ENCODE measurements around the gene CRYBG3.
"Not testable (repeated sequence)": the region's sequence is repeated elsewhere in the genome, so short reads cannot be mapped to it uniquely, and the experiment has no call there.

The CRYBG3 gene

DNA sequence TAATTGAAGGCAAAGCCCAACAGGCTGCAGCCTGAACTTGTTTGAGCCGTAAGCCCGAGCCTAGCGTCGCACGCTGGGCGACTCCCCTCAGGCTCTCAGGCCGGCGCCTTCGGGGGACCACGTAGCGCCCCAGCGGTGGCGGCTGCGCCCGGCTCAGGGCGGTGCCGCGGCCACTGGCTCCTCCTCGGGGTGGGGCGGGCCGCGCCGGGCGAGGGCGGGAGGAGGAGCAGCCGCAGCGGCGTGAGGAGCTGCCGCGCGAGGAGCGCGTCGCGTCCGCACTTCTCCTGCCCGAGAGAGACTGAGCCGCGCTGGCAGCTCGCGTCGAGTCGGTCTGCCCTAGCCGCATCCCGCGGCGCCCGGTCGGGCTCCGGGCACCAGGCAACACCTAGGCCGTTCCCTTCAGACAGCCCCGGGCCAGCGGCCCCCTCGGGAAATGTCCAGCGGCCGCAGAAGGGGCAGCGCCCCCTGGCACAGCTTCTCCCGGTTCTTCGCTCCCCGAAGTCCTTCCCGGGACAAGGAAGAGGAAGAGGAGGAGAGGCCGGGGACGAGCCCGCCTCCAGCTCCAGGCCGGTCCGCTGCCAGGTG lies at the start of gene CRYBG3:
Gene CRYBG3, plus strand, starts transcription at position 238 of the 585 bp plus-strand sequence. Its CDS starts 196 bp downstream, at position 434.
- peak; percentile 82 for DNase-seq

DNA sequence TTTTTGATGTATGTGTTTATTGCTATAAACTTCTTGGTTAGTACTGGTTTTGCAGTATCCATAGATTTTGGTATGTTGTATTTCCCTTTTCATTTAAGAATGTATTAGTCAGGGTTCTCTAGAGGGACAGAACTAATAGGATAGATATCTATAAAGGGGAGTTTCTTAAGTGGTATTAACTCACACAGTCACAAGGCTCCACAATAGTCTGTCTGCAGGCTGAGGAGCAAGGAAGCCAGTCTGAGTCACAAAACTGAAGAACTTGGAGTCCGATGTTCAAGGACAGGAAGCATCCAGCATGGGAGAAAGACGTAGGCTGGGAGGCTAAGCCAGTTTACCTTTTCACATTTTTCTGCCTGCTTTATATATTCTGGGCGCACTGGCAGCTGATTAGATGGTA lies 48.9 kb upstream of the CRYBG3 start:
- DNase-seq, result no peak

DNA sequence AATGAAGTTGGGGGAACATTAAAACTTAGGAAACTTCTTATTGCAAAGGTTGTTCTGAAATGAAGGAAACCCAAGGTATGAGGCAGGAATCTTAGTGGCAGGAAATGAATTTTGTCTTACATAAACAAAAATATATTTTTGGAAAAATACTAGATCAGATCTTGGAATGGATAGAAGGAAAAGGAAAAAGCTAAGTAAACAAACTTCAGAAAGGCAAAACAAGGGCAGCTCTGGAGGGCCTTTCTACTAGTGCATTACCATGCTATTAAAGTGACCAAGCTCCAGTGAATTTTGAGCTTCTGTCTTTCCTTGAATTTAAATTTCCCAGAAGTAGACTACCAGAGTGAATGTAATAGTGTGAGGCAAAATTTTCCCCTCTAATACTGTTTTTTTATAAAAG lies 43.7 kb upstream of the CRYBG3 start:
- DNase-seq, result no peak

DNA sequence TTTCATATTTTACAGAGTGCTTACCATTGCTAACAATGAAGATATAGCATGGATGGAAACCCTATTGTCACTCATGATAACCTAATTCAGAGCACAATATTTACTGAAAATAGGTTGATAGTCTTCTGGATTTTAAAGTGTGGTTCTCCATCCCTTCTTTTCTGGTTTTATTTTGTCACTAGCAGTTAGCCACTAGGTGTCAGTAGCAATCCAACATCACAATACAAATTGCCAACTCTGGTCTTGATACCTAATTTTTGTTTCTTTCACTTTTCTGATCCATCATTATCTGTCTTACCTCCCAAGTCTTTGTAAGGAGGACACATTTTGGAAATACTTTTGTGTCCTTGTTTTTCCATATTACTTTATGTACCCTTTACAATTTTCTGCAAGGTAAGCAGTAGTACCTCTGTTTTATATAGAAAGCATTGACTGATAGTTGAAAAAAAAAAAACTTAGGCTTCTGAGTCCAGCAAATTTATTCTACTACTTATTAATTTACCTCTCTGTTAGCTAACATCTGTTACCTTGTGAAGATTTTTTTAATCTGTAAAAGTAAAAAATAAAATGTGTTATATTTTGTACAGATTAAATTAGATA lies 28.3 kb upstream of the CRYBG3 start:
- peak; percentile 6 for DNase-seq

DNA sequence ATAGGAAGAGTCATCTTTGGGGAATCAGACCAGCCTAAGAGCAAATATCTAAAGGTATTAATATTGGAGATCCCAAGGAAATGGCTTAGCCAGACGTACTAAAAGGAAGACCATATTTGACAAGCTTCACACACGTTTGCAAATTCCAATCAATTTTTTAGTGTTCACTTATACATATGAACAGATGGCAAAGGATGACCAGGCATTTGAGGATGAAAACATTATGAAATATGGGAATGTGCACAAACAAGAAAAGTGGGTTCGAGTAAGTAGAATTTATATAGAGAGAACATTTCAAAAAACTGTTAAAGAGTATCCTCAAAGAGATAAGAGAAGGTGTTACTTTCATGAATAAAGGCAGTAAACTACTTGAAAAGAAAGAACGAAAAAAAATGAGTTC lies 25.9 kb upstream of the CRYBG3 start:
- DNase-seq, result no peak

DNA sequence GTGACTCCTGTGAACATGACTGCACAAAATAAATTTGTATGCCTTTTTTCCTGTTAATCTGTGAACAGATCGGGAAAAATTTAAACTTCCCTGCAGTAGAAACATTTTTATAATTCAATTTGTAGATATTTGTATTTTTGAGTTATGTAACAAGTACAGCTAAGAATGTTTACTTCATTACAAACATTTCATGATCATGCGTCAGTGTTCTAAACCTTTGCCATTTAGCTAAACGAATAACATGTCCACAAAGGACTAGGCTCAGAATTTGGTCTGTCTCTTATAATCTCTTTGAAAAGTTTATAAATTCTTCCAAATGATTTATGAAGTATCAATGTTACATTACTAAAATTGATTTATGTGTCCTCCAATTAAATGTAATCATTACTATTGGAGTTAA lies 17.3 kb upstream of the CRYBG3 start:
- no peak for DNase-seq

DNA sequence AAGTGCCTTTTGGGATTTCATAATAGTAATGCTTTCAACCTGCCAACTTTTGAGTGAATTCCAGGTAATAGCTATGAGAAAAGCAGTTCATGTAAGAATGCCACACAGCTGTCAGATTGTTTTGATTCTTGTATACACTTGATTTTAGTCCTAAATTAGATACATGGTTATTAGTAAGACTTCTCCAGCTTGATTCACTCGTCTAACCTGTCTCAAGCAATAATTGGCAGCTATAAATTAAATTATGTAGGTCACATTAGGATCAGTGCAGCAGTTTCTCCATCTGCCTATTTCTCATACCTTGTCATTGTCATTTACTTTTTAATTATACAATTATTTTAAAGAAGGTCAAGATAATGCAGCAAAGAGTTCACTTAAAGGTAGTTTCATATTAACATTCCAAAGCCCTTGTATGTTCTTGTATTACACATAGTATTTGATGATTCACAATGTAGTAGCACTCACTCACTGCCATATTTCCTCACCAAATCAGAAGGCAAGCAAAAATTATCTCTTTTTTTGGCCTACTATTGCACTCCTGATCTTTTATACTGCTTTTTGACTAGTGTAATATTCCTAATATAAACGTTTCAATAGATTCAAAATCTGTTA lies 10.9 kb upstream of the CRYBG3 start:
- DNase-seq, result no peak

DNA sequence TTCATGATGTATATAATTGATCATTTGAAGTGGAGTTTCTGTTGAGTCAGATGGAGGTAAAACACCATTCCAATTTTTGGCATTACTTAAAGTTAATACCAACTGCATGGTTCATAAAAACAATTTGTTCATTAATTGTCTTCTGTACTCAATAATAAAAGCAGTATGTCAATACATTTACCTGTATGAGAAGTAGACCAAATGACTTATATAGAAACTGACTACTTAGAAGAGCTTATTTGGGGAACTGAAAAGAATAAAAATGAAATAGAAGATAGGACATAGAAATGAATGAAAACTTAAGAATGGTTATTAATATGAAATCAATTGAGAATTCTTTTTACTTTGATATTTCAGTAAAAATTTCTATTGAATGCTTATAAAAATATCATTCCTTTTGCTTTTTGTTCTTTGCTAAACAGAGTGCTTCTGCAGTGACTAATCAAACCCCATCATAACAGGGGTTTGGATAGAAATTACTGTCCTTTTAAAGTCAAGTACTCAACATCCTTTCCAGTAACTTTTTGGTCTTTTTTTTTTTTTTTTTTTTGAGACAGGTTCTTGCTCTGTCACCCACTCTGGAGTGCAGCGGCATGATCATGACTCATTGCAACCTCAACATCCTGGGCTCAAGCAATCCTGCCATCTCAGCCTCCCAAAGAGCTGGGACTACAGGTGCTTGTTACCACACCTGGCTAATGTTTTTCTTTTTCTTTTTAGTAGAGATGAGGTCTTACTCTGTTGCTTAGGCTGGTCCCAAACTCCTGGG lies 6.5 kb upstream of the CRYBG3 start:
- DNase-seq, result peak; percentile 15

DNA sequence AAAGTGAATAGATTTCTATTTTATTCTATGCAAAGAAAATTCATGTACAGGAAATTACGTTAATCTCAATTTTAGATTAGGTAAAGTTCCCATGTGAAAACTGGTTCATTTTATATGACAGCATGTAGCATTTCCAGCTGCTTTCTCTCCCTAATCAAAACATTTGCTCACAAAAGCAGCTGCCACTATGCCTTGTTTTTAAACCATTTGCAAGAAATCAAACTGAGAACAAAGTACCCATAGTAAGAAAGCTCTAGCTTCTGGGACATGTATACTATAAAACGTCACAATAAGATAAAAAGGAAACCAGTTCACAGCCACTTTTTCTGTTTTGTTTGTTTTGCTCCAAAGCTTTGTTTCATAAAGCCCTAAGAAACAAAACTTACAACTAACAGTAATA lies 5.0 kb upstream of the CRYBG3 start:
- no peak for DNase-seq

DNA sequence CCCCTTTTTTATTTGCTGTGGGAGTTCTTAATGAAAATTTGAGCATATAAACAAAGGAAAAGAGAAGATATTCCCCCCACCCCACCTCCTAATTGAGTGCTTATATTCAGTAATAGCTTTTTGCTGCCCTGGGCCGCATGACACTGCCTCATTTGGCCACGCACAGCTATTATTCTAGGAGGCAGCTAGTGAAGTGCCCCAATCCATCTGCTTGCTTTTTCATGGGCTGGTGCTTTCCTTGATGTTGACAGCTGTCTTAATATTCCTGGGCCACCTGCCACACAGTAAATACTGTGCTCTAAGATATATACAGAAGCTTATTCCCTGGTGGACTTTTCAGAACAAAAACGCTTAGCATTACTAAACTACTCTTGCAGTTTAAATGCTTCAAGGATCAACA lies 3.8 kb upstream of the CRYBG3 start:
- no peak for DNase-seq

DNA sequence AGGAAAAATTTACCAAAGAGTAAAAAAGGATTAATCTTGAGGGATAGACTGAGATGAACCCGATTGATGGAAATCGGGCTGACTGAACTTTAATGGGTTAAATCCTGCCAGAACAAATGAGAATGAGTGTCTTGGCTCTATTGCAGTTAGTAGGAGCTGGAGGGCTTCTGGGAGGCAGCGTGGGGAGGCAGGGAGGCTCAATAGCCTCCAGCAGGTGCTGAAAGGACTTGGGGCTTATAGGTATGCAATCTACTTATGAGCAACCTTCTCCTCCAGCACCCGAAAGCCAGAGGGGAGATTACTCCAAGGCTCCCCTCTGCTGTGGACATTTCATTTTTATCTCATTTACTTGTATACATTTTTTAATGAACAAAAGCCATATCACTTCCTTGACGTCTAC lies 1.0 kb upstream of the CRYBG3 start:
- DNase-seq, result no peak

DNA sequence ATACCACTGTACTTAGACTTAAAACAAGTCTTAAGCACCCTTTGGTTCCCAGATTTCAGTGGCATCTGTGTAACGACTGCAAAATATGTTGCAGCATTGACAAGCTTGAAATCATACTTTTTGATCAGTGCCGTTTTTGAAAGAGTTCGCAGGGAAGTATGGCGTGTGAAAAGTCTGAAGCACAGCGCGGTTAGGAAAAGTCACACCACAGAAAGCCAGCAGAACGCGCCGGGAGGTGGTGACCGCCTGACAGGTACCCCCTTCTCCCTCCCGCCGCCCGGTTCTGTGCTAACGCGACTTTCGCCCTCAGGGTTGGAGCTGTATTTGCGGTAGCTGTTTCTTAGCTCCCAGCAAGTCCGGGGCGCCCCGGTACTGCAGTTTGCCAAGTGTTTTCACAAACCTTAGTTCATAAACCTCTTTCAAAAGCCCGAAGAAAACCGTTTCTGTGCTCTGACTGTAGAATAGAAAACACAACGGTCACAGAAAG lies 481 bp upstream of the CRYBG3 start:
- DNase-seq, result peak; percentile 47

DNA sequence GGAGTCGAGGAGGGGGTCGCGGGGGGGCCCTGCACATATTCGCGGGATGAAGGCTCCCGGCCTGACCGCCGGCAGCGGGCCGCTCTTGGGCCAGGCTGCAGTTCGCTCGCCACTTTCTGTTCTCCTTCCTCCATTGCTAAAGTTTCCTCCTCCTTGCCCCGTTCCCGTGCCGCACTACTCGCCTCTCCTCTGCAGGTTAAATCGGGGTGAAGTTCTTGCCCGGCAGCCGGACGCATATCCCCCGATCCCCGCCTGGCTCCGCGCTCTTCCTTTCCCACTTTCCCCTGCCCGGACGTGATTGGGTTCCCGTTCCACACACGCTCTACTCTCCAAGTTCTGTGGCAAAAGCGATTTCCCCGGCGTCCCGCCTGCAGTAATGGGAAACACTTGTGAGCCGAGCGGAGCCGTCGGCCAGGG lies 556 bp downstream of the CRYBG3 start:
- DNase-seq, result peak; percentile 5

DNA sequence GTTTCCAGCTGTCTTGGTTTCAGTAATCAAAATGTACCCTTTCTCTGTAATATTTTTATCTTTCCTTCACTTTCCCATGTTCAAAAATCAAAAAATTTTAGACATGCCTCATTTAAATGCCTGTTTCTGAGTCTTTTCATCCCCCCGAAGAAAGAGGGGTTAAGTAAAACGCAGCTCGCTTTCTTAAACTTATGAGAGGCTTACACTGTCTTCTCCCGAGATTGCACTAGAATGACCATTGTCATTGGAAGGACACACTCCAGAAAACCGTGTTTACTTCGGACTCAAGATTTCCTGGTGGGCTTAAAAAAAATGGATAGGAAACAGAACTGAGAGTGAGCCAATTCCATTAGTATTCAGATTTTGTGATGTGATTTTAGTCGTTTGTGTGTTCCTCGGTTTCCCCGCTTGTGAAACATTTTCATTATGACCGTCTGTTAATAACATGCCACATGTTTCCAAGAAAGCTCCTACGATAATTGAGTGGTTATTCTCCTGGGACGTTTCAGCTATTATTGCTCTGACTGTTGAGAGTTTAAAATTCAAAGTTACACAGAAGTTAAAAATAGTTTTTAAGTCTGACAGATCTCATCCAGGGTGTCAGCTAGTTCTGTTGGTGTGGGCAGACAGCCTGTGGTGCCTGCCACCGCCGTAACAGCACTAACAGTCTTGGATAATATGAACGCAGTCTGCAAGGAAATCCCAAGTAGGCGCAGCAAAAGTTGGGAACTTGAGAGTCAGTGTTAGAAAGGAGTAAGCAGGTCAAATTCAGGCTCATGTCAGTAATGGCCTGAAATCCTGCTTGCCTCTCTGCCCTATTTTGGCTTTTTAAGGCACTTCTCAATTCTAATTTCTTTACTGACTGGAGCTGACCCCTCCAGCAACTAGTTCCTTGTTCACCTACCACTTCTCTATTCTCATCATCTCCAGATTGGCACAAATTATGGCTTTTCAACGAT lies 1.5 kb downstream of the CRYBG3 start:
- DNase-seq, result no peak

DNA sequence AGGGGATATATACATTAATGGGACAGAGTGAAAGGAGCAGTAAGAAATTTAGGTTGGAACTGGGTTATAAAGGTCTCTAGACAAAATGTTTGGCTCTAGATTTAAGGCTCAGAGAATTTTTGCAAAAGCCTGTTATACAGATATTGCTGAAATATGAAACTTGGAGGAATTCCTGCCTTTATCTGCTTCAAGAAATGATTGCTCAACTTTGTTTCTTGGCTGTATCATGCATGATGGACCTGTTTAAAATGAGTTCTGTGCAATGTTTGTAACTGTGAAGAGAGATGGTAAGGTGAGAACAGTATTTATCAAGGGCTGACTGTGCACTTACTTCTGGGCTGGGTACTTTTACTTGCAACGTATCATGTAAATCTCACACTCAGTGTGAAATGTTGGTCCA lies 3.3 kb downstream of the CRYBG3 start:
- DNase-seq, result no peak

DNA sequence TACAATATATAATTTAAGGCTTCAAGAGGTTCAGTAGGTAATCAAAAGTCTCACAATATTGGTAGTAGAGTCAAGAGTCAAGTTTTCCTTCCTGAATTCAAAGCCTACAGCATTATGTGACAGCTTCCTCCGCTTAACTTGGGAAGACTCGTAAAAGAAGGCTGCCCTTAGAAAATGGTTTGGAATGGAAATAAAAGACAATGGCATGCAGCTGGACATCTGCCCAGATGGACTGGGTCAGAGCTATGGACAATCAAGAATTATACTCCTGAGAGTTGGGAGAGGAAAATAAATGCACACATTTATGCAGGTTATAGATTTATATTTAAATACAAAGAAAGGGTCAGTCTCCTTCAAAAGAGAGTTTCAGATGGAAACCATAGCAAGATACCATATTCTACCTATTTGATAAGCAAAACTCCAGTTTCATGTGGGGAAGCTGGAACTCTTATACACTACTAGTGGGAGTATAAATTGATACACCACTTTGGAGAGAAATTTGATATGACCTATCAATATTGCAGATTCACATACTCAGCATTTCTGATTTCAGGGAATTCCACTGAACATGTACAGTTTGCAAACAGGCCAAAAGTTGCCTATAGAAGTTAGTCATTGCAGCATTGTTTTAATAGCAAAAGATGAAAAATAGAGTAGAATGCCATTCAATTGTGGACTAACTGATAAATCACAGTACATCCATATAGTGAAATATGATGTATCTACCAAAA lies 6.1 kb downstream of the CRYBG3 start:
- DNase-seq, result no peak

DNA sequence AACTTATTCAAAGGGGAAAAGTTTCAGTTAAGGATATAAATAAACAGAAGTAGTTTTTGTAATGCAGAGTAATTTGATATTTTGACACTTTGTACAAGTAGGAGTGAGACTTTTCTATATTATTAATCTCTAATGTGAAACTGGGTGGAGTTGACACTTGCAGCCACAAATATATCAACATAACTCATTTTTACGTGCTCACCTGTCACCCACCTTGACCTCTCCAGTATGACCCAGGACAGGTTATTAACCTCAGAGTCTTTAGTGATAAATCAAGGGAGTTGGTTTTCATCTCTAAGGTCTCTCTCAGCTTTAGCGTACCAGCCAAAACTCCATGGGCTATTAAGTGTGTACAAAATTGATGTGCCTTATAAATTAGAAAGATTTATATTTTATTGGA lies 7.4 kb downstream of the CRYBG3 start:
- no peak for DNase-seq

DNA sequence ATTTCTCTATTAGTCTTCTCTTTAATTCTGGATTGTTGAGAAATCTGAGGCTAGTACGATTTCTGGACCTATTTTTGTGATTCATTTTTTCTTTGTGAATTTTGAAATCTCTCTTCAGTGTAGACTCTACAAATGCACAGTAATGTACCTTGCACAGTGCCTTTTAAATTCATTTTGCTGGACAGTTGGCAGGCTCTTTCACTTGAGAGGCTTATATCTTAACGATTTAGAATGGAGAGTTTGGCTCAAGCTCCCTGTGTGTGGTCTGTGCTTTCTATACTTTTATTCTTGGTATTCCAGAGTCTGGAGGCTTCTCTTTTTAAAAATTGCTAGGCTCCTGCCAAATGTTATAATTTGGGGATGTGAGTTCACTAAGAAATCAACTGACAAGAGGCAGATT lies 8.8 kb downstream of the CRYBG3 start:
- no peak for DNase-seq

DNA sequence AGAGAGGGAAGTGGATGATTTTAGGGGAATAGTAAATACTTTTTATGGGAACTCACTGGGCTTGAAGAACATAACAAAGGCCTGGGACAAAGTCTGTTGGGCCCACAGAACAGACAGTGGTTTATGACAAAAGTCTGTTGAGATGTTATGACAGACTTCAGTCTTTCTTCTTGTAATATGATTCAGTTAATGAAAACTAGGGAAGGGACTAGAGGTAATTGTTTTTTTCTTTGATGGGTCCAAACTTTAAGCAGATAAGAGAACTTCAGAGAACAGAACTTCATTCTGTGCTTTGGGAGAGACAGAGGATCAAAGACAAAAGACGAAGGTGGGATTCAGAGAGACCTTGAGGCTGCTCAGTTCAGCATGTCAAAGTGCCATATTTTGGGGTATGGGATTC lies 9.3 kb downstream of the CRYBG3 start:
- no peak for DNase-seq

DNA sequence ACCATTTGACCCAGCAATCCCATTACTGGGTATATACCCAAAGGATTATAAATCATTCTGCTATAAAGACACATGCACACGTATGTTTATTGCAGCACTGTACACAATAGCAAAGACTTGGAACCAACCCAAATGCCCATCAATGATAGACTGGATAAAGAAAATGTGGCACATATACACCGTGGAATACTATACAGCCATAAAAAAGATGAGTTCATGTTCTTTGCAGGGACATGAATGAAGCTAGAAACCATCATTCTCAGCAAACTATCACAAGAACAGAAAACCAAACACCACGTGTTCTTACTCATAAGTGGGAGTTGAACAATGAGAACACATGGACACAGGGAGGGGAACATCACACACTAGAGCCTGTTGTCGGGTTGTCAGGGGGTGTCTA lies 11.4 kb downstream of the CRYBG3 start:
- DNase-seq, result not testable (repeated sequence)

DNA sequence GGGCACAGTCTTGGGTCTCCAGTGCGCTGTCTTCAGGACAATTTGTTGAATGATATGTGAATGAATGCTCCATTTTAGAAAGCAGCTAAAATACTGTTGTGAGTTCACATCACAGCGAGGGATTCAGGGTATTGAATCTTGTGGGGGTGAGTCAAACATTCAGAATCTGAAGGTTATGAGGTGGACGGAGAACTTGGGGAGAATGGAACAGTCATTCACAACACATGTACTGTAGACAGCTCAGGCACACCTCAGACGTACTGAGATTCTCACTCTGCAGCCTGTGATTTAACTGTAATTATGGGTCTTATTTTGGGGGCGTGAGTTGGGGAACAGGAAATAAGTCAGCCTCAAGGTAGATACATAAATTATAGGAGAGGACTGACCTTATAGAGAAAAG lies 13.9 kb downstream of the CRYBG3 start:
- no peak for DNase-seq

DNA sequence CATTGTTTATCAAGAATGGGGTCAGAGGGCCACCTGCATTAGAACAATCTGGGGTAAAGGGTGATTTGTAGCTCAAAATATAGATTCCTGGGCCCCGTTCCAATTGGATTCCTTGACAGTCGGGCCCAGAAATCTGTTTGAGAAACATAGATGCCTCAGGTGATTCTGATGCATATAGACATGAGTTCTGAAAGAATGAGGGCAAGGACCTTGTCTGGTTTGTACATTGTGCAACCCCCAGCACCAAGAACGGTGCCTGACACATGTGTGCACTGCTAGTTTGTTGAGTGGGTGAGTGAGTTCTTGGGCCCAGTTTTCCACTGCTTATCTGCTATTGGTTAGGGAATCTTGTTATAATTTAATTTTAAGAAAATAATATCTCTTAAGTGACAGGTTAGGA lies 16.6 kb downstream of the CRYBG3 start:
- DNase-seq, result no peak

All from stimulated activated CD4-positive, alpha-beta T cell treated with anti-CD3 and anti-CD28 coated beads, Interleukin-4, amount 100 ng/mL, for 24 hours (primary cell).